Measurements from ENCODE around the gene RFX1.

GRCh38 chr19:14003251-14004055, 2.7 kb downstream of the RFX1 start:
- TF ChIP-seq CTCF (IDR thresholded peaks at IDR 0.05; ENCODE audit: low read depth, low read length) (no peak), EZH2phosphoT487 (IDR thresholded peaks at IDR 0.05; ENCODE audit: low read depth) (no peak)

Measured in OCI-LY3 (cell line).